ENCODE results near the gene SPG21. TPM values are rescaled to one million over a fixed set of nuclear protein-coding genes. Genes with fewer than 3 reads are reported as not detected.

SPG21 gene
- total RNA-seq, 1 experiment from 2014 or later, result 66.6 TPM

- Histone ChIP-seq H3K4me1 (ENCODE audit: insufficient read depth, low read length) (no peaks in the 10 kb centered on the region), H2BK12ac (ENCODE audit: insufficient read length, low read depth, low read length) (no peak overlapping the region), H4K5ac (ENCODE audit: insufficient read length, low read depth, low read length) (no peak overlapping the region), H2AK5ac (ENCODE audit: insufficient read length, low read length) (no peak overlapping the region), H4K8ac (replicated peaks; ENCODE audit: insufficient read length, low read depth, low read length) (no peak overlapping the region), H2BK120ac (ENCODE audit: low read depth, low read length, poor library complexity, severe bottlenecking) (no peak overlapping the region), H2BK5ac (ENCODE audit: insufficient read length, low read length) (no peak overlapping the region), H4K91ac (ENCODE audit: insufficient read length, low read depth, low read length) (no peak overlapping the region), H3T11ph (ENCODE audit: low read length) (no peak overlapping the region), H2AFZ (ENCODE audit: low read length) (no peak overlapping the region), H3K14ac (ENCODE audit: insufficient read depth, low read length) (no peak overlapping the region), H4K20me1 (ENCODE audit: control insufficient read depth, insufficient read depth, insufficient read length) (no peaks in the 10 kb centered on the region), H3K56ac (ENCODE audit: insufficient read length, low read depth, low read length) (no peak overlapping the region), H2BK20ac (ENCODE audit: low read depth, low read length, poor library complexity, severe bottlenecking) (no peak overlapping the region), H3K23me2 (ENCODE audit: insufficient read length, low read depth, low read length, poor library complexity, severe bottlenecking) (no peaks in the 10 kb centered on the region), H3K23ac (ENCODE audit: insufficient read length, low read depth, low read length) (no peak overlapping the region), H3K18ac (ENCODE audit: insufficient read length, low read depth, low read length) (no peak overlapping the region), H3K4ac (ENCODE audit: low read depth, low read length) (no peak overlapping the region), H3K79me1 (ENCODE audit: insufficient read depth, low read depth, low read length, poor library complexity, severe bottlenecking) (no peaks in the 10 kb centered on the region), H3K79me2 (ENCODE audit: insufficient read depth, low read length) (no peaks in the 10 kb centered on the region), H3K27me3 (ENCODE audit: insufficient read depth, low read length) (no peaks in the 10 kb centered on the region), H2BK15ac (ENCODE audit: low read depth, low read length) (no peak overlapping the region), H3K9me3 (ENCODE audit: control insufficient read depth, low read depth, low read length) (no peaks in the 10 kb centered on the region), H3K27ac (ENCODE audit: insufficient read length, low read depth, low read length) (no peak overlapping the region), H3K4me2 (ENCODE audit: insufficient read depth, insufficient read length, low read length) (no peak overlapping the region), H3K9ac (ENCODE audit: extremely low read depth, insufficient read length, low read length) (no peak overlapping the region)
- DNase-seq, result no peak
- Mint-ChIP-seq H3K27me3 (ENCODE audit: low read depth) (no peaks in the 10 kb centered on the region), H3K9me3 (no peaks in the 10 kb centered on the region), H3K4me3 (no peak overlapping the region), H3K4me1 (peaks cover 0 to 3% of the 10 kb centered on the region in 2 experiments; a peak in 2 of 4 replicates), H3K36me3 (ENCODE audit: insufficient read depth in 1 of 3, low read depth in 3 of 3) (peaks cover 5 to 11% (median 10%) of the 10 kb centered on the region in 3 experiments; a peak in 6 of 7 replicates), H3K27ac (peak overlapping the region in 2 of 3 experiments; percentile 44 to 54; a peak in 3 of 7 replicates)
- TF ChIP-seq CTCF (conservative IDR thresholded peaks at IDR 0.05), result no peak
- WGBS (ENCODE audit: extremely low coverage, insufficient read length, low lambda C conversion rate), result no CpG with 5 or more reads among the region's 11 CpGs
Observed at GRCh38 chr15:64930778-64931371, 58.8 kb downstream of the SPG21 start.
